Prostate gland (tissue), 2 donors: Measurements from ENCODE around the gene HOXA7.

Experiments
- POLR2A ChIP-seq: fragments of 450-650 bp; IDR thresholded peaks from one replicate; pipeline ENCODE4 v1.6.1; 2016; ENCODE audit warnings: antibody characterized with exemption, mild to moderate bottlenecking
- TF ChIP-seq, protein P1 (sequence below), 4 experiments: fragments of 200-600 bp in 2 of 4; fragments of 450-650 bp in 2 of 4; sonication (generic) in 2 of 4; IDR thresholded peaks; 1 replicate in 3 of 4; 2 replicates in 1 of 4; pipeline ENCODE4 v1.5.1; 2016 to 2019; ENCODE audit warnings: antibody characterized with exemption in 4 of 4, mild to moderate bottlenecking in 2 of 4, moderate library complexity in 2 of 4

DNA sequence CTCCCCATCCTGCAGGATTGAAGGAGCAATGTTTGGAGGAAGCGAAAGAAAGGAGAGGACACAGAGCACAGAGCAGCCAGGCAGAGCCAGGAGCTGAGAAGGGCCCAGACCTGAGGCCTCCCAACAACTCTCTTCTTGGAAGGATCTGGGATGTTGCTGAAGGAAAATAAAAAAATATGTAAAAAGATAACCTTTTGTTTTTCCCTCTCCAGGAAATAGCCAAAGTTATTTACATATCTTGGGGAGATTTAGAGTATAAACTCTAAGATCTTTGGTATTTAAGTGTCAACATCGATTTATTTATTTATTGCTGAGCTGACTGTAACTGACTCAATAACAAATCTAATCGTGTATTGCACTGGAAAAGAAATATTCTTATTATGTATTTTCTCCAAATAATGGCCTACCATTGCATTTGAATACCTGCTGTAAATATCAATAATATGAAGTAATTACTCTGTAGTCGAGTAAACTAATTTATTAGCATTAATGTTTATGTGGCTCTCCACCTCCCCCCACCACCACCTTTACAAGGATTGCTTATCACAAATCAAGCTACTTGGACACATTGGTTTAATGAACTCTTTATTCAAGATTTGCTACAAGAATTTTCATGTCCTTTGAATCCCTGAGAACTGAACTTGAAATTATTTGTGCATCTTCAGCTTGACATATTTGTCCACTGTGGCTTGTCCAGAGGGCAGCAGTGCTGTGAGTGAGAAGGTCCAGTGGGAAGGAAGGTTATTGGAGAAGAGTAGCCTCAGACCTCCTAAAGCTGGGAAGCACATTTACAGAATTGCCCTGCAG lies 30.4 kb upstream of the HOXA7 start:
- TF ChIP-seq, protein P1, sequence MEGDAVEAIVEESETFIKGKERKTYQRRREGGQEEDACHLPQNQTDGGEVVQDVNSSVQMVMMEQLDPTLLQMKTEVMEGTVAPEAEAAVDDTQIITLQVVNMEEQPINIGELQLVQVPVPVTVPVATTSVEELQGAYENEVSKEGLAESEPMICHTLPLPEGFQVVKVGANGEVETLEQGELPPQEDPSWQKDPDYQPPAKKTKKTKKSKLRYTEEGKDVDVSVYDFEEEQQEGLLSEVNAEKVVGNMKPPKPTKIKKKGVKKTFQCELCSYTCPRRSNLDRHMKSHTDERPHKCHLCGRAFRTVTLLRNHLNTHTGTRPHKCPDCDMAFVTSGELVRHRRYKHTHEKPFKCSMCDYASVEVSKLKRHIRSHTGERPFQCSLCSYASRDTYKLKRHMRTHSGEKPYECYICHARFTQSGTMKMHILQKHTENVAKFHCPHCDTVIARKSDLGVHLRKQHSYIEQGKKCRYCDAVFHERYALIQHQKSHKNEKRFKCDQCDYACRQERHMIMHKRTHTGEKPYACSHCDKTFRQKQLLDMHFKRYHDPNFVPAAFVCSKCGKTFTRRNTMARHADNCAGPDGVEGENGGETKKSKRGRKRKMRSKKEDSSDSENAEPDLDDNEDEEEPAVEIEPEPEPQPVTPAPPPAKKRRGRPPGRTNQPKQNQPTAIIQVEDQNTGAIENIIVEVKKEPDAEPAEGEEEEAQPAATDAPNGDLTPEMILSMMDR (IDR thresholded peaks at IDR 0.05): no peak
- no peak for TF ChIP-seq POLR2A
